GM12872 (cell line): ENCODE data around the gene DSTN.

Experiments used
- CTCF ChIP-seq: IDR thresholded peaks from 3 replicates; pipeline ENCODE4 v1.5.1; 2011; ENCODE audit warnings: low read depth, mild to moderate bottlenecking, low read length, moderate library complexity; ENCODE audit not compliant: insufficient read depth

The DSTN gene

GRCh38 chr20:17569616-17570346 lies at the start of gene DSTN:
TSS of gene DSTN (plus strand) at chr20:17570075. CDS start at chr20:17570209, 134 bp downstream.
- TF ChIP-seq CTCF, result no peak

DNA sequence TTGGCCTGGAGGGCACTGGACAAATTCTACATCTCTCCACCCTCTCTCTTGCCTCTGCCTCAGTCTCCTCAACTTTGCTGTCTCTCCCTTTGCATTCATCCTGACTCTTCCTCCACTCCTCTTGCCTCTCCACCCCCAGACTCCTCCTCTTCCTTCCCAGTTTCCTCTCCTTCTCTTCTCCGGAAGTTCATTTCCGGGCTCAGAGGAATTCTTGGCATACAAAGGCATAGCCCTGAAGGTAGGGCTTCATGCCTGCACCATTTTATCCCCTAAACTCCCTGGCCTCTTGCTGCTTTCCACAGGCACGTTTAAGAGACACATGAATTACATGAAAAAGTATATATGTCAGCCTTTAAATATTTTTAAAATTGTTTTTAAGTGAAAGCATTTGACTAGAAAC lies 49.3 kb upstream of the DSTN start:
- TF ChIP-seq CTCF, result no peak

DNA sequence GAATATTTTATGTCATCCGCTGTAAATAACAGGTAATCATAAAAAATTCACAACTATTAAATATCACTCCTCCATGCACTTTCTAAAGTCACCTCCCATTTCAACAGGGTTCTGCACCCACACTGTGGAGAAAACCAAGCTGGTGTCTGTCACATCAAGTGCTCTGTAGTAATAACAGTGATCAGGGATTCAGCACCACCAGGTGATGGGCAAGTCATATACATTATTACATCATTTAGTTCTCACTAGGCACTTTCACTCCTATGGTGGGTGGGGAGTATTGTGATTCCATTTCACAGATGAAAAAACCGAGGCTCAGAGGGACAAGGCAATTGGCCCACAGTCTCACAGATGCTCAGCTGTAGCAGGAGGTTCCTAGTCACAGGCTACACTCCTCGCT lies 47.3 kb upstream of the DSTN start:
- TF ChIP-seq CTCF, result no peak

DNA sequence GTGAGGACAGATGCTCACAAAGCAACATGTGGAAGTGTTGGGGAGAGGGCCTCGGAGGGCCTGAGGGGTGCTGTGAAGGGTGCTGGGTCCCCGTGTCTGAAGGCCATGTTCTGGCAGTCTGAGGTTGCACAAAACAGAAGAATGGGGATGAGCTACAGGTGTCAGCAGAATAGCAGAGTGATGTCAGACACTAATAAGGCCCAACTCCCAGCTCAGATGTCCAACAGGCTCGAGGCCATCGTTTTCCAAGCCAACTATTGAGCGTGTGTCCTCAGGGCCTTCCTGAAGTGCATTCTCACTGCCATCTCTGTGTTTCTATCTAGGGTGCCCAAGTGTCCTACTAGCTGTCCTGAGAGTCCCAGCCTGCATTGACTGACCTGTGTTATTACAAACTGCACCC lies 46.5 kb upstream of the DSTN start:
- no peak for TF ChIP-seq CTCF

- TF ChIP-seq CTCF, result no peak
Measured at GRCh38 chr20:17524560-17524959, 45.3 kb upstream of the DSTN start.

- no peak for TF ChIP-seq CTCF
Measured at GRCh38 chr20:17525132-17525531, 44.7 kb upstream of the DSTN start.

- TF ChIP-seq CTCF, result no peak
Measured at GRCh38 chr20:17525650-17526049, 44.2 kb upstream of the DSTN start.
